K562 treated with DMSO at 1 percent for 12 hours (cell line): ENCODE results near the gene DHX57. TPM values are rescaled to one million over a fixed set of nuclear protein-coding genes. Genes with fewer than 3 reads are reported as not detected.

Source experiments
- total RNA-seq: library from RNA; unstranded; fragments of 300-600 nt; gene quantifications from 2 replicates; pipeline ENCODE4 v1.2.3, GENCODE V29; 2022; ENCODE audit not compliant: insufficient read depth

Gene DHX57, protein sequence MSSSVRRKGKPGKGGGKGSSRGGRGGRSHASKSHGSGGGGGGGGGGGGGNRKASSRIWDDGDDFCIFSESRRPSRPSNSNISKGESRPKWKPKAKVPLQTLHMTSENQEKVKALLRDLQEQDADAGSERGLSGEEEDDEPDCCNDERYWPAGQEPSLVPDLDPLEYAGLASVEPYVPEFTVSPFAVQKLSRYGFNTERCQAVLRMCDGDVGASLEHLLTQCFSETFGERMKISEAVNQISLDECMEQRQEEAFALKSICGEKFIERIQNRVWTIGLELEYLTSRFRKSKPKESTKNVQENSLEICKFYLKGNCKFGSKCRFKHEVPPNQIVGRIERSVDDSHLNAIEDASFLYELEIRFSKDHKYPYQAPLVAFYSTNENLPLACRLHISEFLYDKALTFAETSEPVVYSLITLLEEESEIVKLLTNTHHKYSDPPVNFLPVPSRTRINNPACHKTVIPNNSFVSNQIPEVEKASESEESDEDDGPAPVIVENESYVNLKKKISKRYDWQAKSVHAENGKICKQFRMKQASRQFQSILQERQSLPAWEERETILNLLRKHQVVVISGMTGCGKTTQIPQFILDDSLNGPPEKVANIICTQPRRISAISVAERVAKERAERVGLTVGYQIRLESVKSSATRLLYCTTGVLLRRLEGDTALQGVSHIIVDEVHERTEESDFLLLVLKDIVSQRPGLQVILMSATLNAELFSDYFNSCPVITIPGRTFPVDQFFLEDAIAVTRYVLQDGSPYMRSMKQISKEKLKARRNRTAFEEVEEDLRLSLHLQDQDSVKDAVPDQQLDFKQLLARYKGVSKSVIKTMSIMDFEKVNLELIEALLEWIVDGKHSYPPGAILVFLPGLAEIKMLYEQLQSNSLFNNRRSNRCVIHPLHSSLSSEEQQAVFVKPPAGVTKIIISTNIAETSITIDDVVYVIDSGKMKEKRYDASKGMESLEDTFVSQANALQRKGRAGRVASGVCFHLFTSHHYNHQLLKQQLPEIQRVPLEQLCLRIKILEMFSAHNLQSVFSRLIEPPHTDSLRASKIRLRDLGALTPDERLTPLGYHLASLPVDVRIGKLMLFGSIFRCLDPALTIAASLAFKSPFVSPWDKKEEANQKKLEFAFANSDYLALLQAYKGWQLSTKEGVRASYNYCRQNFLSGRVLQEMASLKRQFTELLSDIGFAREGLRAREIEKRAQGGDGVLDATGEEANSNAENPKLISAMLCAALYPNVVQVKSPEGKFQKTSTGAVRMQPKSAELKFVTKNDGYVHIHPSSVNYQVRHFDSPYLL (N-terminal part only)
- 9.4 and 18.0 TPM in 2 replicates for total RNA-seq

DNA sequence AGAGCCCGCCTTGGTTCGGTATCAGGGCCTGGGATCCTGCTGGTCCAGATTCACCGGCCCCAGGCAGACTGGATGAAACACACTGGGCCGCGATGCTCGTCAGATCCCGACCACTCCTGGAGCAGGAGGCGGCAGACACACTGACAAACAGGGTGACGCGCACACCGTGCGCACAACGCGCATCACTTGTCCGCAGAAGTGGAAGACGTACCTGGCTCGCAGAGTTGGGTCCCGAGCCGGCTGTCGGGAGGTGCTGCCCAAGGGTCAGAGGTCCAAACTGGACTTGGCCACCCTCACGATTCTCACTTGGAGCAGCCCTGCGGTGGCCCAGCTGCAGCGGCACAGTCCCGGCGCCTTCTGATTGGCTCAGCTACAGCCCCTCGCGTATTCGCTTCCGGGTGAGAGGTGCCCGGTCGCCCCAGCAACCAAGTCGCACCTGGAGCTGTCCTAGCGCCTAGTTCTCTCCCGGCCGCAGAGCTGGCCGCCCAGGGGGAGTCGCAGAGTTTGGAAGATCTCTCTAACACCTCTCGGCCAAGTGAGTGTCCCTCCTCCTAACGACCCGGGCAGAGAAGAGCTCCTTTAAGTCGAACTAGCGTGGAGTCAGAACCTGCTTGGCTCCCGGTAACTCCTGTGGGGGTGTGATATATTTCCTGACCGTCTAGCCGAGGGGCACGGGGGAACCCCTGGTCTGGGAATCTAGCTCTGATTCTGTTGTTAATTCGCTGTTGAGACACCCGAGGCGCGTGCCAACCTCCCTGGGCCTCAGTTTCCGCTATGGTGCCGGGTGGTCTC, at the start of gene DHX57, which contains the start of gene MORN2:
Gene DHX57 (minus strand): TSS at position 359 of the 792 bp plus-strand sequence. CDS start 7,529 bp downstream, outside the sequence.
Gene MORN2 (plus strand): TSS at position 401 of the 792 bp plus-strand sequence.

GRCh38 chr2:38889575-38889974, 13.8 kb upstream of the DHX57 start, which contains the start of gene ARHGEF33:
TSS of gene ARHGEF33 (plus strand) at chr2:38889875. CDS start at chr2:38919448, 29,573 bp downstream.

GRCh38 chr2:38750891-38751595, 124.7 kb downstream of the DHX57 start, which contains the start of gene SRSF7:
TSS of gene SRSF7 (minus strand) at chr2:38751361. CDS start at chr2:38751256, 105 bp downstream.

Other genes starting within 250 kb of the DHX57 start
- 26.0 and 47.7 TPM in 2 replicates for gene GALM, start 209.8 kb downstream of the DHX57 start, total RNA-seq
- 79.0 and 106 TPM in 2 replicates for gene SRSF7, start 124.6 kb downstream of the DHX57 start, total RNA-seq
- gene GEMIN6, start 97.7 kb downstream of the DHX57 start, total RNA-seq: 3.8 and 6.7 TPM in 2 replicates
- gene MORN2, start within 50 bp of the DHX57 start, total RNA-seq: 10.7 and 11.6 TPM in 2 replicates
- not detected in 2 replicates for gene ARHGEF33, start 13.9 kb upstream of the DHX57 start, total RNA-seq
- gene SOS1, start 245.1 kb upstream of the DHX57 start, total RNA-seq: 2.0 and 14.7 TPM in 2 replicates